ENCODE results near the gene PPDPF.

- no peak for TF ChIP-seq CTCF (conservative IDR thresholded peaks at IDR 0.05 in 1 of 2, IDR thresholded peaks at IDR 0.05 in 1 of 2; ENCODE audit: extremely low read depth in 1 of 2, insufficient read depth in 1 of 2, low read depth in 1 of 2, low read length in 2 of 2)
- no peak for TF ChIP-seq EZH2 (IDR thresholded peaks at IDR 0.05; ENCODE audit: borderline replicate concordance, low read length)
Observed at GRCh38 chr20:63567136-63567385, 46.5 kb downstream of the PPDPF start.

Measured in mammary epithelial cell (primary cell).